DLD1 (cell line): ENCODE data around the gene SUPV3L1.
"Not testable (repeated sequence)": the region's sequence is repeated elsewhere in the genome, so short reads cannot be mapped to it uniquely, and the experiment has no call there.

Source experiments
- in situ Hi-C: cut with HindIII; loops from 2 replicates; pipeline ENCODE4 v1.10.0; 2017; ENCODE audit warnings: low sequenced_read_pairs

SUPV3L1 gene

DNA sequence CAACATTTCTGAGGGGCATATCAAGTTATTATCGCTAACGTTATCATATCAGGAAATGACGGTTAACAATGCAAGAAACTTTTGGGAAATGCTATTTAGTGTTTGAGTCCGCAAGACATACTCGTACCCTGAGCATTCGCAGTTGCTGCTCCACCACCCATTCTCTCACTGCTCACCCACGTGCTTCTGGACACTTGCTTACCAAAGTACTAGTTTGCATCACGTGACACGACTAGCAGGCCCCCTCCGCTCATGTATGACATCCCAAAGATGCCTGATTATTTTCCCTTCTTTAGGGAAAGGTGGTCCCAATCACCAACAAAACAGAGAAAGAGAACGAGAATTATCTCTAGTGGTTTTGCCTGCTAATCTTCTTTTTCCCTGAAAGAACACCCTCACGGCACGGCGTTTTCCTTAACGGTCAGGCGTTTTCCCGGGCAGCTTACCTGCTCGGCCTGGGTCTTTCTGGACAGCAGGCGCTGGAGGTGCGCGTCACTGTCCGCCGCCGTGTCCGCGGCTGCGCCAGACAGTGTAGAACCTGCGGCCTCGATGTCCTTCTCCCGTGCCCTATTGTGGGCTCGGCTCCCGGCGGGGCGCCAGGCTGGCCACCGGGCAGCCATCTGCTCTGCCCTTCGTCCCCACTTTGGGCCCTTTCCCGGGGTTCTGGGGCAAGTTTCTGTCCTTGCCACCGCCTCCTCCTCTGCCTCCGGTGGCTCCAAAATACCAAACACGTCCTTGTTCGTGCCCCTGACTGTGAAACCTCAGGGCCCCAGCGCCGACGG is at the start of gene SUPV3L1:
Gene SUPV3L1, plus strand, starts transcription at position 492 of the 782 bp plus-strand sequence. Its CDS starts 58 bp downstream, at position 550.
- in situ Hi-C loops = no loop called here

DNA sequence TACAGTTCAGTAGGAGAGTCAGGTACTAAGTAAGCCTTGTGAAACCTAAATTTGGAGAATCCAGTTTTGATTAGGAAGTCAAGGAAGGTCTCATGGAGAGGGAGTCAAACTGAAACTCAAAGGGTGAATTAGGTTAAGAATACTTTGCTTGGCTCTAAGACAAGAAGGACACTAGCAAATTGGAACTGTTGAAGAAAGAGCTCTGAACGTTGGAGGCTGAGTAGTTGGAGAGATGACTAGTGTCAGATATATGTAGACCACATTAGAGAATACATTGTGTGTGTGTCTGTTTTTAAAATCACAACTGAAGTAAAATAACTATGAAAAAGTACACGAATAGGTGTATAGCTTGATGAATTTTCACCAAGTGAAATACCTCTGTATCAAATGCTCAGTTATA is 49.8 kb upstream of the SUPV3L1 start:
- in situ Hi-C loops = no loop called here

DNA sequence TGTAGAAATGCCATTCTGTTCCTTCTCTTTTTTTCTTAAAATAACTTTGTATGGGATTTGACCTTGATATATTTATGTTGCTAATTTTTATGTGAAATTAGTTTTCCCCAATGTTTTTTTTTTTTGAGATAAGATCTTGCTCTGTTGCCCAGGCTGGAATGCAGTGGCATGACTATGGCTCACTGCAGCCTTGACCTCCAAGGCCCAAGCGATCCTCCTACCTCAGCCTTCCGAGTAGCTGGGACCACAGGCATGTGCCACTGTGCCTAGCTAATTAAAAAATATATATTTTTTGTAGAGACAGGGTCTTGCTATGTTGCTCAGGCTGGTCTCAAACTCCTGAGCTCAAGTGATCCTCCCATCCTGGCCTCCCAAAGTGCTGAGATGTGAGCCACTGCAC is 40.1 kb upstream of the SUPV3L1 start:
- in situ Hi-C loops = no loop called here

DNA sequence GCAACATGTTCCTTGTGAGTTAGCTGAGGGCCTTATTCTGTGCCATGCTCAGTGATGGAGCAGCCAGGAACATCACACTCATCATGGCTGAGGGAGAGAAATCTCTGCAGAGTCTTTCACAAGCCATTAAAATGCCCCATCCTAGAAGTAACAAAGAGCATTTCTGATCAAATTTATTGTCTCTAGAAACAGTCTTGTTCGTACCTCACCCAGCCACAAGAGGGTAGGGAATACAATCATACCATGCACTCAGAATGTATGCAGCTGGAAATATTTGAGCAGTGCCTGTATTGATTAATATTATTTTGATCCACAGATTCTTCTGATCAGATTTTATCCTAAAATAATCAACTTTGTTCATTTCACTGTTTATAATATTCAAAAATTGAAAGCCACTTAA is 38.7 kb upstream of the SUPV3L1 start:
- in situ Hi-C loops = no loop called here

DNA sequence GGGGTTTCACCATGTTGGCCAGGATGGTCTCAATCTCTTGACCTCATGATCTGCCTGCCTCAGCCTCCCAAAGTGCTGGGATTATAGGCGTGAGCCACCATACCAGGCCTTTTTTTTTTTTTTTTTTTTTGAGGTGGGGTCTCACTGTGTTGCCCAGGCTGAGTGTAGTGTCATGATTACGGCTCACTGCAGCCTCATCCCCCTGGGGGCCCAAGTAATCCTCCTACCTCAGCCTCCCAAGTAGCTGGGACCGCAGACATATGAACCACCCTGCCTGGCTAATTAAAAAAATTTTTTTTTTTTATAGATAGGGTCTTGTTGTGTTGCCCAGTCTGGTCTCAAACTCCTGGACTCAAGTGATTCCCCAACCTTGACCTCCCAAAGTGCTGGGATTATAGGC is 38.0 kb upstream of the SUPV3L1 start:
- in situ Hi-C loops = not testable (repeated sequence)

DNA sequence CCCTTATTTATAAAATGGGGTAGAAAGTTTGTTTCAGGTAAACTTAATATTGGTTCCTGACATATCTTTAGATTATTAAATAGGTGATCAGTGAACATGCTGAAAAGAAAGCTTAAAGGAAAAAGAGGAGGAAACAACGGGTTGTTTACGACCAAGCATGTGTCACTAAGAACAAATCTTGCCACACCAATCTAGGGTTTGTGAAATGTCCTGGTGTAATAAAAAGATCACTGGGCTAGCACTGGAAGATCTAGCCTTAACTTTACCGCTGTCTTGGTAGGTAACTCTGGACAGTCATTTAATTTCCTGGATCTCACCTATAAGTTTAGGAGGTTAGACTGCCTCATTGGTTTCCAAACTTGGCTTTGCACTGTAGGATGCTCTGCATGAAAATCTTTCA is 37.1 kb upstream of the SUPV3L1 start:
- in situ Hi-C loops = no loop called here

DNA sequence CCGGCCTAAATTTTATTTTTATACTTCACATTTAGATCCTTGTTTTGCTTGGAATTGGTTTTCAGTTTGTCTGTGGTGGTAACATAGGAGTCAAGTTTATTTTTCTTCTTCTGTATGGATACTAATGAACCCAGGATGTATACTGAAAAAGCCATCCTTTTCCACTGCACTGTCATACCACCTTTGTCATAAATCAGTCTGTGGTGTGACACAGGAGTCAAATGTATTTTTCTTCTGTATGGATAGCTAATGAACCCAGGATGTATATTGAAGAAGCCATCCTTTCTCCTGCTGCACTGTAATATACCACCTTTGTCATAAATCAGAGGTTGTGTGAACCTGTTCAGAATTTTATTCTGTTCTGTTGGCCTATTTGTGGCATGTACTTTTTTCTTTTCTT is 34.7 kb upstream of the SUPV3L1 start:
- in situ Hi-C loops = no loop called here

DNA sequence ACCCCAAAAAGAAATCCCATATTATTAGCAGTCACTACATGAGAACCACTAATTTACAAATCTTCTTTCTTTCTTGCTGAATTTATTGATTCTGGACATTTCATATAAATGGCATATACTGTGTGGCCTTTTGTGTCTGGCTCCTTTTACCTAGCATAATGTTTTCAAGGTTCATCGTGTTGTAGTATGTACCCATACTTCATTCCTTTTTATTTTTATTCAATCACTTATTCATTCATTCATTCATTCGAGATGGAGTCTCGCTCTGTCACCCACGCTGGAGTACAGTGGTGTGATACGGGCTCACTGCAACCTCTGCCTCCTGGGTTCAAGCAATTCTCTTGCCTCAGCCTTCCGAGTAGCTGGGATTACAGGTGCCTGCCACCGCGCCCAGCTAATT is 34.2 kb upstream of the SUPV3L1 start:
- in situ Hi-C loops = no loop called here

DNA sequence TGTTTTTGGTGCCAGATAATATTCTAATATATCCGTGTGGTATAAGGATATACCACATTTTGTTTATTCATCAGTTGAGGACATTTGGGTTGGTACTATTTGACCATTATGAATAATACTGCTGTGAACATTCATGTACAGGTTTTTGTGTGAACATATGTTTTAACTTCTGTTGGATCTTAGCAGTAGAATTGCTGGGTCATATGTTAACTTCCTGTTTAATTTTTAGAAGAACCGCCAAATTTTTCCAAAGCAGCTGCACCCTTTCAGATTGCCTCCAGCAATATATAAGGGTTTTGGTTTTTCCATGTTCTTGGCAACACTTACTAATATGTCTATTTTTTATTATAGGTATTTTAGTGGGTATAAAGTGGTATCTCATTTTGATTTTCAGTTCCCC is 33.3 kb upstream of the SUPV3L1 start:
- in situ Hi-C loops = no loop called here

DNA sequence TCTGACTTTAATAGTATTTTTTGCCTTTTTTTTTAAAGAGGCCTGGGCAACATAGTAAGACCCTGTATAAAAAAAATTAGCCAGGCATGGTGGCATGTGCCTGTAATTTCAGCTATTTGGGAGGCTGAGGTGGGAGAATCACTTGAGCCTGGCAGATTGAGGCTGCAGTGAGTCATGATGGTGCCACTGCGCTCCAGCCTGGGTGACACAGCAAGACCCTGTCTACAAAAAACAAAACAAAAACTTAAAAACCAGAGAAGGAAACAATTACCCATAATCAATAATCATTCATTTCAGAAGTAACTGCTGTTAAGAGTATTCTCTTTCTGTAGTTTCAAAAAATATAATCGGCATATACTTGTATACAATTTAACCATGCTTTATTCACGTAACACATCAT is 28.1 kb upstream of the SUPV3L1 start:
- in situ Hi-C loops = no loop called here

DNA sequence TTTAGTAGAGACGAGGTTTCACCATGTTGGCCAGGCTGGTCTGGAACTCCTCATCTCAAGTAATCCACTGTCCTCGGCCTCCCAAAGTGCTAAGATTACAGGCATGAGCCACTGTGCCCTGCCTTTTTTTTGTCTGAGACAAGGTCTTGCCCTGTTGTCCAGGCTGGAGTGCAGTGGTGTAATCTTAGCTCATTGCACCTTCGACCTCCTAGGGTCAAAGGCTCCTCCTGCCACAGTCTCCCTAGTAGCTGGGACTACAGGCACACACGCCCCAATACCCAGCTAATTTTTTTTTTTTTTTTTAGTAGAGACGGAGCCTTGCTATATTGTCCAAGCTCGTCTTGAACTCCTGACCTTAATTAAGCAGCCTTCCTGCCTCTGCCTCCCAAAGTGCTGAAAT is 26.8 kb upstream of the SUPV3L1 start:
- in situ Hi-C loops = no loop called here

DNA sequence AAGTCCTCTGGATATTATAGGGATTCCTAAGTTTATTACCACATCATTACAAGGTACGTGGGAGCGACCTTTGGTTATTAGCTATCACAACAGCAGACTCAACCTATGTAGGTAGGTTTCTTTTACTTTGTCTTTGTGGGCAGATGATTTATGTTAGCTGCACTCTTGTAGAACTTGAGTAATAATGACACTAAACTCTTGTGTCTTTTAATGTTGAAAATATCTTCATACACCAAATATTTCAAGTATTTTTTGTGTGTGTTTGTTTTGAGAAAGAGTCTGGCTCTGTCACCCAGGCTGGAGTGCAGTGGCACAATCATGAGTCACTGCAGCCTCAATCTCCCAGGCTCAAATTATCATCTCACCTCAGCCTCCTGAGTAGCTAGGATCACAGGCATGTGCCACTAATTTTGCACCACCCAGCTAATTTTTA is 19.2 kb upstream of the SUPV3L1 start:
- in situ Hi-C loops = no loop called here

DNA sequence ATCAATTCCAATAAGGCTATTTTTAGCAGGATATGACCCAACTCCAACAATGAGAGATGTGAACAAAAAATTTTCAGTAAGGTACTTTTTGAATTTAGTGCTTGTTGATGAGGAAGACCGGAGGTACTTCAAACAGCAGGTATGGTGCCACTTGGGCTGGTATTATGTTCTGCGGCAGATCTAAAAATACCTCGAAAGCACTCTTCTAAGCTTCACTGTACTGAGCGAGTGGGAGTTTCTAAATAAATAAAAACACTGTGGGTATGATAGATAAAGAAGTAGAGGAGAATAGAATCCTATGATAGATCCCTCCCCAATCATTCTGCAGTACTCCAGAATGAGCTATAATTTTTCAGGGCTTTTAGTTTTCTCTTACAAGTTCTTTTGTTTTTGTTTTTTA is 11.5 kb upstream of the SUPV3L1 start:
- in situ Hi-C loops = no loop called here

DNA sequence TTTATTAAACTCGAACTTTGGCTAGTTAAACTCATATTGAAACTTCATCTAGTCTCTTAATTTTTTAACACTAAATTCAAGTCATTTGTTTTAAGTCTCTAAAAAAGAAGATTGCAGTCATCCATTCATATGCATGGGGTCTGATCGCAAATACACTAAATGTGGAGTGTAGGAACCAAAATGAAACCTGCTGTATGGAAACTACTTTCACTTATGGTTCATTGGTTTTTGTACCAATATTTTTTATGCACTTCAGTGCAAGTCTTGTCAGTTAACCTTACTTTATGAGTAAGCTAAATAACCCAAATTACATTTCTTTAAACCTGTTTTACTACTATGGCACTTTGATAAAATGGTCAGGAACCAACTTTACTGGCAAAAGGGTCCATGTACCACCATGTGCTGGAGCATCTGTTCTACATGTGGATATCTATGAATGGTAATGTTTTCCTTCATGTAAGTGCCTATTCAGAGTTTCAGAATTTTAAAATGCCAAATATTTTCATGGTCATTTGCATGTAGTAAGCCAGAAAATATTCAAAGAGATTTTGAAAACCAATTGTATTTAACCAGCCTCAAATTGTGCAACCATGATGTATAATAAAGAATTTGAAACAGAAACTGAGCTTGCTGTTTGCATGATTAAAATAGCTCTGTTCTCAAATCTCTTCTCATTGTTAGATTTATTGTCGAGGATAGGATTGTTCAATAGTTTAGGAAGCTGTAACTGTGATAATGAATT is 7.6 kb upstream of the SUPV3L1 start:
- in situ Hi-C loops = no loop called here

DNA sequence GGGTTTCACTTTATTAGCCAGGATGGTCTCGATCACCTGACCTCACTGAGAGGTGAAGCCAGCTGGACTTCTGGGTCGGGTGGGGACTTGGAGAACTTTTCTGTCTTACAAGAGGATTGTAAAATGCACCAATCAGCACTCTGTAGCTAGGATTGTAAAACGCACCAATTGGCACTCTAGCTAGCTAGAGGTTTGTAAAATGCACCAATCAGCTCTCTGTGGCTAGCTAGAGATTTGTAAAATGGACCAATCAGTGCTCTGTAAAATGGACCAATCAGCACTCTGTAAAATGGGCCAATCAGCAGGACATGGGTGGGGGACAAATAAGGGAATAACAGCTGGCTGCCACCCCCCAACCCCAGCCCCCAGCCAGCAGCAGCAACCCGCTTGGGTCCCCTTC is 4.7 kb upstream of the SUPV3L1 start:
- in situ Hi-C loops = not testable (repeated sequence)

DNA sequence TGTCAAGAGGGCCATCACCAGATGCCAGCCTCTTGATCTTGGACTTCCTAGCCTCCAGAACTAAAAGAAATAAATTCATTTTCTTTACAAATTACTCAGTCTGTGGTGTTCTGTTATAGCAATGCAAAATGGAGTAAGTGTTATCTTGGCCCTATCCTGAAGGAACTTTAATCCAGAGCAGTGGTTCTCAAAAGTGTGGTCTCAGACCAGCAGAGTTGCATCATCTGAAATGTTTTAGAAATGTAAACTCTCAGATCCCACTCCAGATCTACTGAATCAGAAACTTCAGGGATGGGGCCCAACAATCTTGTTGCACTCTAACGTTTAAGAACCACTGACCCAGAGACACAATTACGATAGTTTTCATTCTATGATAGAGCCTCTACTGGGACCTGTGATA is 3.2 kb upstream of the SUPV3L1 start:
- in situ Hi-C loops = no loop called here

DNA sequence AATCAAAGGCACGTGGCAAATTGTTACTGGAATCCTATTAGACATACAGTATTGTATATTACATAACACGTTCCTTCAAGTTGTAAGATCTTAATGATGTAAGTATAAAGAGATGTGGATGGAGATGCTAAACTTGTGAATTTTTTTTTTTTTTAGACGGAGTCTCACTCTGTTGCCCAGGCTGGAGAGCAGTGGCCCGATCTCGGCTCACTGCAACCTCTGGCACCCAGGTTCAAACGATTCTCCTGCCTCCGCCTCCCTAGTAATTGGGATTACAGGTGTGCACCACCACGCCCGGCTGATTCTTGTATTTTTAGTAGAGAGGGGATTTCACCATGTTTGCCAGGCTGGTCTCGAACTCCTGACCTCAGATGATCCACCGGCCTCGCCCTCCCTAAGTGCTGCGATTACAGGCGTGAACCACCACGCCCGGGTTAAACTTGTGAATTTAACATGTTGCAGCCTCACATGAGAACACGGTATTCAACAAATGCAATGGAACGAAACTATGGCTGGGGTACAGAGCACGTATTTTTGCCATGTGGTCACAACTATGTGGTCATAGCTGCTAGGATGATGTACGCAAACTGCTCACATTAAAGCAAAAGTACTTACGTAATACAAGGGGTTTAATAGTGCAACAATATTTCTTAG is 818 bp upstream of the SUPV3L1 start:
- in situ Hi-C loops = no loop called here

DNA sequence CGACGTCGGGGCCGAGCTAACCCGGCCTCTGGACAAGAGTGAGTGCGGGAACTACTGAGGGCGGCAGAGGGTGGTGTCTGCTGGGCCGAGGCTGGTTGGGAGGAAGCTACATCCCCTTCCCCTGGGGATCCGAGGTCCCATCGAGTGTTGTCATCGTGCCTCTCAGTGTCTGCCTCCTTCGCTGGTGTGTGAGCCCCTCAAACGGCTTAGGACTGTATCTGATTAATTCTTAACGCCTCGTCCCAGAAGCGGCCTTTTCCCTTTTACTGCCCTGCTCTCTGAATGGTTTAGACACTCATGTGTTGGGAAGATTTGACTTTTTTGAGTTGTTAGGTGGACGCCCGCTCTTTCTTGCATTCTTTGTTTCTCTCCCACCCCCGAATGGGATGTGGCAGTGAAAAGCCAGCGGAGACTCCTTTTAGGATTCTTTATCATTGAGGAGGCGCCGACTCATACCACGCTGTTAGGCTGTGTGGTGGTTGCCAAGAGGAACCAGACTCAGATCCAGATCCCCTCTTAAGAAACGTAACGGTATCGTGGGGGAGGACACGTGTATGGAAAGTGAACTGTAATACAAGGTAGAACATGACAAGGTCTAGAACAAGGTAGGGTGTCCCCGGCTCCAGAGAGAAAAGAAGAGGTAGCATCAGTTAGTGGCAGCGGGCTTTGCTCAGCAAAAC is 631 bp downstream of the SUPV3L1 start:
- in situ Hi-C loops = no loop called here

DNA sequence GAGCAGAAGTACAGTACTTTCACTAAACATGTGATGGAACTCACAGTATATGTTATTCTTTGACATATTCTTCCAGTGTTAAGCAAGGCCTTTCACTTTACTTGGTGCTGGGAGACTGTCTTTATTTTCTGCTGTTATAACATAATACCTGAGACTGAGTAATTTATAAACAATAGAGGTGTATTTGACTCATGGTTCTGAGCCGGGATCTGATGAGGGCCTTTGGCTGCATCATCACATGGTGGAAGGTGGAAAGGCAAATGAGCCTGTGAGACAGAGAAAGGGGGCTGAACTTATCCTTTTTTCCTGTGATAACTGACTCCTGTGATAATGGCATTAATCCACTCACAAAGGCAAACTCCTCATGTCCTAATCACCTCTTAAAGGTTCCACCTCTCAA is 1.4 kb downstream of the SUPV3L1 start:
- in situ Hi-C loops = no loop called here

DNA sequence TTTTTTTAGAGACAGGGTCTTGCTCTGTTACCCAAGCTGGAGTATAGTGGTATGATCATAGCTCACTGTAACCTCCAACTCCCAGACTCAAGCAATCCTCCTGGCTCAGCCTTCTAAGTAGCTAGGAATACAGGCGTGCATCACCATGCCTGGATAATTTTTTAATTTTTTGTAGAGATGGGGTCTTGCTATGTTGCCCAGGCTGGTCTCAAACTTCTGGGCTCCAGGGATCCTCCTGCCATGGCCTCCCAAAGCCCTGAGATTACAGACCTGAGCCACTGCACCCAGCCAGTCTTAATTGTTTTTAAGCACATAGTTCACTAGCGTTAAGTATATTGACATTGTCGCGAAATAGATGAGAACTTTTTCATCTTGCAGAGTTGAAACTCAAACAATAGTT is 2.0 kb downstream of the SUPV3L1 start:
- in situ Hi-C loops = no loop called here

DNA sequence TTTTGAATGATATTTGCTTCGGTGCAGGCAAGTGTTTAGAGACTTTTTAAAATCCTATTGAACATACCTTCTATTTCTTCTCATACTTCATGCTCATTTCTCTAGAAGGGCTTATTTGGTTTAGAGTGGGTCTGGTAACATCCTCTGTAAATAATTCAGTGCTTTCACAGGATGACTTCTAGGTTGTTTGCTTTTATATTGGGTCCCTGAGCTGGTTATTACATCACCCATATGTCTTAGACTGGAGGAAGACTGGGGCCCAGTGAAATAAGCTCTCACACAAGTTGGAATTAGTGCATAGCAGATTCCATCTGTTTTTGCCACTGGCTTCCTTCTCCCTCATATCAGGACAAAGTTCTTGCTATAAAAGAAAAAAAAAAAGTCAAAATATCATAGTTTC is 6.5 kb downstream of the SUPV3L1 start:
- in situ Hi-C loops = no loop called here
